K562 (cell line): Measurements from ENCODE around the gene PAQR4. TPM values are rescaled to one million over a fixed set of nuclear protein-coding genes. Genes with fewer than 3 reads are reported as not detected.

Source experiments
- ADNP ChIP-seq: fragments of 200-800 bp; sonication (Bioruptor generic); IDR thresholded peaks from 2 replicates; pipeline ENCODE4 v1.6.1; 2016; ENCODE audit warnings: missing genetic modification characterization, missing compliant biosample characterization
- CBX2 ChIP-seq: fragments of 200-600 bp; sonication (generic); IDR thresholded peaks from one replicate; pipeline ENCODE4 v1.6.1; 2012; ENCODE audit warnings: mild to moderate bottlenecking, low read length, inconsistent platforms; ENCODE audit not compliant: insufficient read depth, poor library complexity, severe bottlenecking
- CHD4 ChIP-seq: fragments of 200-600 bp; sonication (generic); IDR thresholded peaks from 3 replicates; pipeline ENCODE4 v1.6.1; 2012; ENCODE audit warnings: low read depth, mild to moderate bottlenecking, mixed read lengths, low read length, inconsistent platforms; ENCODE audit not compliant: insufficient read depth, insufficient replicate concordance, poor library complexity, severe bottlenecking
- FOXP4 ChIP-seq: sonication (generic); formaldehyde crosslinking; IDR thresholded peaks from 2 replicates; pipeline ENCODE4 v1.8.0; 2022; ENCODE audit warnings: mild to moderate bottlenecking, missing genetic modification reagents, borderline replicate concordance
- JUND ChIP-seq, 2 experiments: IDR thresholded peaks; 2 replicates in 1 of 2; 3 replicates in 1 of 2; pipeline ENCODE4 v1.6.1; 2011; ENCODE audit warnings: borderline replicate concordance in 2 of 2, low read depth in 2 of 2, low read length in 2 of 2, improper control_type of control experiment in 1 of 2, missing biosample characterization in 1 of 2, missing genetic modification characterization in 1 of 2, missing genetic modification reagents in 1 of 2
- MTA3 ChIP-seq: fragments of 450-650 bp; formaldehyde crosslinking; IDR thresholded peaks from 2 replicates; pipeline ENCODE4 v1.6.1; 2017; ENCODE audit warnings: mild to moderate bottlenecking, borderline replicate concordance
- PHF8 ChIP-seq: fragments of 200-600 bp; sonication (generic); IDR thresholded peaks from 2 replicates; pipeline ENCODE4 v1.6.1; 2012; ENCODE audit warnings: mixed run types, mild to moderate bottlenecking, inconsistent platforms, low read length, moderate library complexity, borderline replicate concordance
- SRF ChIP-seq, 2 experiments: fragments of 250-450, 450-650 bp in 1 of 2; sonication (Bioruptor Pico) in 1 of 2; sonication (generic) in 1 of 2; formaldehyde crosslinking; IDR thresholded peaks; 2 replicates each; pipeline versions ENCODE4 v1.5.0 to v1.5.1; 2020 to 2022; ENCODE audit warnings: mild to moderate bottlenecking in 1 of 2, missing genetic modification reagents in 1 of 2
- SUPT5H ChIP-seq: fragments of 450-650 bp; IDR thresholded peaks from 2 replicates; pipeline ENCODE4 v1.6.1; 2016
- ZNF75A ChIP-seq: fragments of 450-650 bp; formaldehyde crosslinking; IDR thresholded peaks from 2 replicates; pipeline ENCODE4 v1.4.0; 2020; ENCODE audit warnings: mild to moderate bottlenecking
- ZNF766 ChIP-seq: fragments of 200-800 bp; sonication (Bioruptor generic); conservative IDR thresholded peaks from 2 replicates; pipeline ENCODE4 v1.6.1; 2016; ENCODE audit warnings: missing genetic modification characterization, missing compliant biosample characterization
- ZSCAN29 ChIP-seq: fragments of 450-650 bp; IDR thresholded peaks from 2 replicates; pipeline ENCODE4 v1.6.1; 2017
- polyA plus RNA-seq, 8 experiments: library from polyadenylated mRNA; depleted of rRNA in 4 of 8; stranded (reverse) in 5 of 8; unstranded in 3 of 8; fragments of >200 nt; fragmentation: Nextera tagmentation in 2 of 8; fragmentation: Illumina TruSeq in 1 of 8; extraction: Ambion mirVana in 2 of 8; extraction: Trizol in 1 of 8; gene quantifications; 2 replicates each; pipeline versions ENCODE4 v1.2.1 to v1.2.3, GENCODE V29; 2011 to 2014; ENCODE audit warnings: inconsistent platforms in 1 of 8, missing spikeins in 1 of 8
- total RNA-seq, 7 experiments: library from RNA; depleted of rRNA in 6 of 7; stranded (reverse); fragments of >200 nt in 6 of 7; fragmentation: Illumina TruSeq in 2 of 7; extraction: Trizol in 2 of 7; gene quantifications; 2 replicates each; pipeline versions ENCODE4 v1.2.1 to v1.2.3, GENCODE V29; 2011 to 2021; ENCODE audit warnings: low replicate concordance in 1 of 7
- TF ChIP-seq, protein P1 (sequence below): fragments of 450-650 bp; IDR thresholded peaks from 2 replicates; pipeline ENCODE4 v1.7.0; 2016; ENCODE audit warnings: borderline replicate concordance
- TF ChIP-seq, protein P2 (sequence below), 3 experiments: fragments of 200-800 bp in 1 of 3; fragments of 250-450 bp in 1 of 3; fragments of 450-650 bp in 1 of 3; sonication (Bioruptor Pico) in 1 of 3; sonication (Bioruptor generic) in 1 of 3; formaldehyde crosslinking in 1 of 3; IDR thresholded peaks; 2 replicates each; pipeline versions ENCODE4 v1.6.1 to v1.8.0; 2016 to 2022; ENCODE audit warnings: mild to moderate bottlenecking in 2 of 3, missing genetic modification characterization in 2 of 3, missing compliant biosample characterization in 1 of 3, moderate library complexity in 1 of 3
- TF ChIP-seq, protein P3 (sequence below), 2 experiments: fragments of 200-800 bp in 1 of 2; sonication (Bioruptor generic) in 1 of 2; sonication (generic) in 1 of 2; formaldehyde crosslinking in 1 of 2; IDR thresholded peaks in 1 of 2; conservative IDR thresholded peaks in 1 of 2; 2 replicates each; pipeline versions ENCODE4 v1.5.0 to v1.6.1; 2016 to 2020; ENCODE audit warnings: missing compliant biosample characterization in 1 of 2, missing genetic modification characterization in 1 of 2, missing genetic modification reagents in 1 of 2

PAQR4 gene
- total and polyA plus RNA-seq, 9 of the 15 experiments (the other 6 are each of a cell fraction or from before 2014, with no cell fraction given) = 0.62 to 40.4 (median 19.5) TPM

DNA sequence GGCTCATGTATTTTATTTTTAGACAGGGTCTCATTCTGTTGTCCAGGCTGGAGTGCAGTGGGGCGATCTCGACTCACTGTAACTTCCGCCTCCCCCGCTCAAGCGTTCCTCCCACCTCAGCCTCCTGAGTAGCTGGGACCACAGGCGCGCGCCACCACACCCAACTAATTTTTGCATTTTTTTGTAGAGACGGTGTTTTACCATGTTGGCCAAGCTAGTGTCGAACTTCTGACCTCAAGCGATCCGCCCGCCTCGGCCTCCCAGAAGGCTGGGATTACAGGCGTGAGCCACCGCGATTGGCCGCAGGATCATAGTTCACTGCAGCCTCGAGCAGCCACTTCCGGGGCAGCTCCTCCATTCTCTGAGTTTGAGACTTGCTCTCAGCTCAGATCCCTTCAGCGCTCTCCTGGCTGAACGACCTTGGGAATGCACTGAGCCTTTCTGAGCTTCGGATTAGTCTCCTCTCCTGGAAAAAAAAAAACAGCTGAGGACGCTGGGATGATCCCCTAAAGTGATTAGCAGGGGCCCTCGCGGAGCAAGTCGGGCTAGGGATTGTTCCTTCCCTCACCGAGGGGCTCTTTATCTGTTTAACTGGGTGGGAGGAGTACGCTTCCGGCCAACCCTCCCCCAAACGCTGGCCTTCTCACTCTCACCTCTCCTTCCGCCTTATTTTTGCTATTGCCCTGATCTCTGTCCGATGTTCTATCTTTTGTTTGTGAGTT lies 12.2 kb downstream of the PAQR4 start (continued):
- TF ChIP-seq ZNF766 (CRISPR knock-in tag) (peak; percentile 55; the same call in 1 of the 2 replicates), ZNF75A (CRISPR knock-in tag) (no peak), PHF8 (peak; percentile 39; the same call in 1 of the 2 replicates), FOXP4 (CRISPR knock-in tag) (0 out of 2 replicates have a peak, but pooled peaks have one; percentile 22), SRF (CRISPR knock-in tag; IDR thresholded peaks at IDR 0.05) (0 out of 4 replicates have a peak, but pooled peaks of 1 of the 2 experiments have one; percentile 9), ZSCAN29 (0 out of 2 replicates have a peak, but pooled peaks have one; percentile 15), ADNP (tag) (peak; percentile 87), JUND (IDR thresholded peaks at IDR 0.05; ENCODE audit: borderline replicate concordance, low read depth, low read length) (no peak), JUND (tag; IDR thresholded peaks at IDR 0.05; ENCODE audit: borderline replicate concordance, low read depth, low read length) (peak; percentile 54; the same call in 1 of the 3 replicates), MTA3 (no peak), CBX2 (no peak), SUPT5H (peak; percentile 69), CHD4 (peak; percentile 25)
- TF ChIP-seq, protein P1, sequence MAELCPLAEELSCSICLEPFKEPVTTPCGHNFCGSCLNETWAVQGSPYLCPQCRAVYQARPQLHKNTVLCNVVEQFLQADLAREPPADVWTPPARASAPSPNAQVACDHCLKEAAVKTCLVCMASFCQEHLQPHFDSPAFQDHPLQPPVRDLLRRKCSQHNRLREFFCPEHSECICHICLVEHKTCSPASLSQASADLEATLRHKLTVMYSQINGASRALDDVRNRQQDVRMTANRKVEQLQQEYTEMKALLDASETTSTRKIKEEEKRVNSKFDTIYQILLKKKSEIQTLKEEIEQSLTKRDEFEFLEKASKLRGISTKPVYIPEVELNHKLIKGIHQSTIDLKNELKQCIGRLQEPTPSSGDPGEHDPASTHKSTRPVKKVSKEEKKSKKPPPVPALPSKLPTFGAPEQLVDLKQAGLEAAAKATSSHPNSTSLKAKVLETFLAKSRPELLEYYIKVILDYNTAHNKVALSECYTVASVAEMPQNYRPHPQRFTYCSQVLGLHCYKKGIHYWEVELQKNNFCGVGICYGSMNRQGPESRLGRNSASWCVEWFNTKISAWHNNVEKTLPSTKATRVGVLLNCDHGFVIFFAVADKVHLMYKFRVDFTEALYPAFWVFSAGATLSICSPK = 0 out of 2 replicates have a peak, but pooled peaks have one; percentile 57
- TF ChIP-seq, protein P2, sequence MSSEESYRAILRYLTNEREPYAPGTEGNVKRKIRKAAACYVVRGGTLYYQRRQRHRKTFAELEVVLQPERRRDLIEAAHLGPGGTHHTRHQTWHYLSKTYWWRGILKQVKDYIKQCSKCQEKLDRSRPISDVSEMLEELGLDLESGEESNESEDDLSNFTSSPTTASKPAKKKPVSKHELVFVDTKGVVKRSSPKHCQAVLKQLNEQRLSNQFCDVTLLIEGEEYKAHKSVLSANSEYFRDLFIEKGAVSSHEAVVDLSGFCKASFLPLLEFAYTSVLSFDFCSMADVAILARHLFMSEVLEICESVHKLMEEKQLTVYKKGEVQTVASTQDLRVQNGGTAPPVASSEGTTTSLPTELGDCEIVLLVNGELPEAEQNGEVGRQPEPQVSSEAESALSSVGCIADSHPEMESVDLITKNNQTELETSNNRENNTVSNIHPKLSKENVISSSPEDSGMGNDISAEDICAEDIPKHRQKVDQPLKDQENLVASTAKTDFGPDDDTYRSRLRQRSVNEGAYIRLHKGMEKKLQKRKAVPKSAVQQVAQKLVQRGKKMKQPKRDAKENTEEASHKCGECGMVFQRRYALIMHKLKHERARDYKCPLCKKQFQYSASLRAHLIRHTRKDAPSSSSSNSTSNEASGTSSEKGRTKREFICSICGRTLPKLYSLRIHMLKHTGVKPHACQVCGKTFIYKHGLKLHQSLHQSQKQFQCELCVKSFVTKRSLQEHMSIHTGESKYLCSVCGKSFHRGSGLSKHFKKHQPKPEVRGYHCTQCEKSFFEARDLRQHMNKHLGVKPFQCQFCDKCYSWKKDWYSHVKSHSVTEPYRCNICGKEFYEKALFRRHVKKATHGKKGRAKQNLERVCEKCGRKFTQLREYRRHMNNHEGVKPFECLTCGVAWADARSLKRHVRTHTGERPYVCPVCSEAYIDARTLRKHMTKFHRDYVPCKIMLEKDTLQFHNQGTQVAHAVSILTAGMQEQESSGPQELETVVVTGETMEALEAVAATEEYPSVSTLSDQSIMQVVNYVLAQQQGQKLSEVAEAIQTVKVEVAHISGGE (CRISPR knock-in tag; IDR thresholded peaks at IDR 0.05) = peak in 1 of 3 experiments; percentile 30; a peak in 2 of 6 replicates
- TF ChIP-seq, protein P3, sequence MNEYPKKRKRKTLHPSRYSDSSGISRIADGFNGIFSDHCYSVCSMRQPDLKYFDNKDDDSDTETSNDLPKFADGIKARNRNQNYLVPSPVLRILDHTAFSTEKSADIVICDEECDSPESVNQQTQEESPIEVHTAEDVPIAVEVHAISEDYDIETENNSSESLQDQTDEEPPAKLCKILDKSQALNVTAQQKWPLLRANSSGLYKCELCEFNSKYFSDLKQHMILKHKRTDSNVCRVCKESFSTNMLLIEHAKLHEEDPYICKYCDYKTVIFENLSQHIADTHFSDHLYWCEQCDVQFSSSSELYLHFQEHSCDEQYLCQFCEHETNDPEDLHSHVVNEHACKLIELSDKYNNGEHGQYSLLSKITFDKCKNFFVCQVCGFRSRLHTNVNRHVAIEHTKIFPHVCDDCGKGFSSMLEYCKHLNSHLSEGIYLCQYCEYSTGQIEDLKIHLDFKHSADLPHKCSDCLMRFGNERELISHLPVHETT (CRISPR knock-in tag; conservative IDR thresholded peaks at IDR 0.05 in 1 of 2, IDR thresholded peaks at IDR 0.05 in 1 of 2) = peak in 1 of 2 experiments; percentile 61; a peak in 1 of 4 replicates
